A549 (cell line): ENCODE data around the gene AGAP3.

Experiments
- CTCF ChIP-seq: fragments of >200 bp; sonication (Bioruptor Twin); formaldehyde crosslinking; IDR thresholded peaks from 3 replicates; pipeline ENCODE4 v1.5.1; 2016
- ELK1 ChIP-seq: fragments of 150-350 bp; IDR thresholded peaks from 2 replicates; pipeline ENCODE4 v1.6.1; 2014; ENCODE audit warnings: low read depth, mild to moderate bottlenecking, low read length
- HDAC2 ChIP-seq: fragments of 200-600 bp; sonication (generic); IDR thresholded peaks from 2 replicates; pipeline ENCODE4 v1.6.1; 2016
- KDM1A ChIP-seq: fragments of 200-600 bp; sonication (generic); IDR thresholded peaks from 2 replicates; pipeline ENCODE4 v1.6.1; 2016; ENCODE audit warnings: low read depth, mild to moderate bottlenecking
- MAX ChIP-seq: IDR thresholded peaks from 2 replicates; pipeline ENCODE4 v1.6.1; 2012
- MAZ ChIP-seq: fragments of 150-350 bp; IDR thresholded peaks from 2 replicates; pipeline ENCODE4 v1.6.1; 2014; ENCODE audit warnings: antibody characterized with exemption, low read depth, low read length, borderline replicate concordance
- PBX3 ChIP-seq: IDR thresholded peaks from 2 replicates; pipeline ENCODE4 v1.6.1; 2012
- POLR2A ChIP-seq: IDR thresholded peaks from 2 replicates; pipeline ENCODE4 v1.6.1; 2012; ENCODE audit warnings: mild to moderate bottlenecking, low read length
- USF2 ChIP-seq: fragments of 450-650 bp; IDR thresholded peaks from 2 replicates; pipeline ENCODE4 v1.6.1; 2014; ENCODE audit warnings: antibody characterized with exemption

- TF ChIP-seq MAX (no peak), CTCF (no peak), MAZ (no peak), ELK1 (no peak), POLR2A (no peak), KDM1A (no peak), HDAC2 (no peak), PBX3 (no peak), USF2 (no peak)
These were observed 47.2 kb downstream of the AGAP3 start for GRCh38 chr7:151133266-151133985.
